ENCODE data around the gene SLCO3A1.

The SLCO3A1 gene

DNA sequence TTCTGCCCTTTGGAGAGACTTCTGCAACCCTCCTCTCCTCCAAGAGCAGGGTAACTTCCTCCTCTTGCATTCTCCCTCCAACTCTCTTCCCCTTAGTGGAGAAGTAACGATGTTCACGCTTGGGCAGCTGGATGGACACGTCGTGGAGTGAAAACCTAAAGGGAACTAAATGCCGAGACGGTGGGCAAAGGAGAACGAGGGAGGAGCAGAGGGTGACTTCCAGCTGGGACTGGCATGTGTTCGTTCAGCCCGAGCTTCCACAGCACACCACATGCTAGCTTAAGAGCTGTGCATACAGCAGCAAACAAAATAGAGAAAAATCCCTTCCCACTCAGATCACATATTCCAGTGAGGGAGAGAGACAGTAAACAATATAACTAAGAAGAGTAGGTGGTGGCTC is 179.8 kb downstream of the SLCO3A1 start:
- ChIA-PET POLR2A (ENCODE audit: low non-redundant PET) (no interaction called here), CTCF (no interaction called here)
- no peak for DNase-seq (ENCODE audit: low spot score)

DNA sequence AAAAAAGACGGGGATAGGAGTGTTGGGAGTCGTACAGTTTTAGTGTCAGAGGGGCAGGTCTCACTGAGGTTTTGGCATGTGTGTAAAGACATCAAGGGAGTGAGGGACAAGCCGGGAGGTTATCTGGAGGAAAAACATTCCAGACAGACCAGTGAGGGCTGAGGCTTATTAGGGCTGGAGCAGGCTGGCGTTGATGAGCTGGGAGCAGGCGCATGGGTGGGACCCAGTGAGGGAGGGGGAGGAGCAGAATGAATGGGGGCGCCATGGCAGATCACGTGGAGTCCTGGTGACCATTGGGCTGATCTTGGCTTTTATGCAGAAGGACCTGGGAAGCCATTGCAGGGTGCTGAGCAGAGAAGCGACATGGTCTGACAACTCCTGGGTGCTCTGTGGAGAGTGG is 180.2 kb downstream of the SLCO3A1 start:
- TF ChIP-seq, protein P1, sequence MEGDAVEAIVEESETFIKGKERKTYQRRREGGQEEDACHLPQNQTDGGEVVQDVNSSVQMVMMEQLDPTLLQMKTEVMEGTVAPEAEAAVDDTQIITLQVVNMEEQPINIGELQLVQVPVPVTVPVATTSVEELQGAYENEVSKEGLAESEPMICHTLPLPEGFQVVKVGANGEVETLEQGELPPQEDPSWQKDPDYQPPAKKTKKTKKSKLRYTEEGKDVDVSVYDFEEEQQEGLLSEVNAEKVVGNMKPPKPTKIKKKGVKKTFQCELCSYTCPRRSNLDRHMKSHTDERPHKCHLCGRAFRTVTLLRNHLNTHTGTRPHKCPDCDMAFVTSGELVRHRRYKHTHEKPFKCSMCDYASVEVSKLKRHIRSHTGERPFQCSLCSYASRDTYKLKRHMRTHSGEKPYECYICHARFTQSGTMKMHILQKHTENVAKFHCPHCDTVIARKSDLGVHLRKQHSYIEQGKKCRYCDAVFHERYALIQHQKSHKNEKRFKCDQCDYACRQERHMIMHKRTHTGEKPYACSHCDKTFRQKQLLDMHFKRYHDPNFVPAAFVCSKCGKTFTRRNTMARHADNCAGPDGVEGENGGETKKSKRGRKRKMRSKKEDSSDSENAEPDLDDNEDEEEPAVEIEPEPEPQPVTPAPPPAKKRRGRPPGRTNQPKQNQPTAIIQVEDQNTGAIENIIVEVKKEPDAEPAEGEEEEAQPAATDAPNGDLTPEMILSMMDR (conservative IDR thresholded peaks at IDR 0.05; ENCODE audit: low read depth): no peak
- DNase-seq (ENCODE audit: low spot score): no peak
- POLR2A ChIA-PET (ENCODE audit: low non-redundant PET): no interaction called here
- H3K27ac ChIP-seq: no peak overlapping the region
- CTCF ChIA-PET: no interaction called here

More for the DNA sequence above, 179.8 kb downstream of the SLCO3A1 start:
- no peak overlapping the region for H3K27ac ChIP-seq
- TF ChIP-seq, protein P1 (conservative IDR thresholded peaks at IDR 0.05; ENCODE audit: low read depth): no peak

DNA sequence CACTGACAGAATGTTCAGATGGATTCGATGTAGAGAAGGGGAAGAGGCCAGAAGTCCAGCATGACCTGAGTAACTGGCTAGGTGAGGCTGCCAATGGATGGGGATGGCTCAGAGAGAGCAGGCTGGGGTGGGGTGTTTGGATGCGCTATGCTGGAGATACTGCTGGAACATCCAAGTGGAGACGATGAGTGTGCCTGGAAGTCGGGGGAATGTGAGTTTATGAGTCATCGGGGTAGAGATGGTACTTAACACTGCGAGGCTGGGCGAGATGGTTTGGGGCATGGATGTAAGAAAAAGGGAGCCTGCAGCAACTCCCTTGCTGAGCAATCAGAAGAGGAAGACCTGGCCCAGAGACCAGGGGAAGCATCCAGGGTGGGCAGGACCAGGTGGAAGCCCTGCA is 180.7 kb downstream of the SLCO3A1 start:
- CTCF ChIA-PET: no interaction called here
- TF ChIP-seq, protein P1 (conservative IDR thresholded peaks at IDR 0.05; ENCODE audit: low read depth): no peak

DNA sequence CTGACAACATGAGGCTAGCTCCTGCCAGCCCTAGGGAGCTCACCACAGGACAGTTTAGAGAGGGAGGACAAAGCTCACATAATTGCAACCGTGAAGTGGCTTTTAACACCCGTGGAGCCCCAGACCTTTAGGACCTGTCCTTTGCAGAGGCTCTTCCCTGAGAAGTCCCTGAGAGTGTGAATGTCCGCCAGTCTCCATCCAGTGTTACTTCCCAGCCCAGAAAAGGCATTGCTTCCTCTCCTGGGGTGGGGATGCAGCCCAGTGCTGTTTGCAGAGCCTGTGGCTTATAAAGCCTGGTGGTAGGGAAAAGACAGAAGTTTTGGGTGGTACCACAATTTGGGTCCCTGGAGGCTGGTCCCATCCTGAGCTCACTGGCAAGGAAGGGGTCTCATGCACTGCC is 182.0 kb downstream of the SLCO3A1 start:
- CTCF ChIA-PET: no interaction called here

More for the DNA sequence above, 180.7 kb downstream of the SLCO3A1 start:
- POLR2A ChIA-PET (ENCODE audit: low non-redundant PET): no interaction called here
- no peak overlapping the region for H3K27ac ChIP-seq
- DNase-seq (ENCODE audit: low spot score): no peak

DNA sequence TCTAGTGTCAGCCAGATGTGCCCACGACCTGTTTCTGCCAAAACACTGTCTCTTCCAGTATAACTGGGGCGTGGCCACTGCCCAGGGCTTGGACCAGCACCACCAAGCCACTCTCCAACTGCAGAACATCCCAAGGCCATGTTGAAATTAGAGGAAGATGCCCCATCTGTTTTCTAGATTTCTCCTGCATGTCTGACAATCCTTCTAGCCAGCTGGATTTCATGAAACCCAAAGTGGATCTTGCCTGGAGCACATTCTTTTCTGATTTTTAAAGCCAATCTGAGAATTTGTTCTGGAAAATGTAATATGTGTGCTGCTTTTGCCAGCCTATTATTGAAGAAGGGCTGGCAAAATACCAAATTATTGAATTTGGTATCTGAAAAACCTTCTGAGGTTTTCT is 182.5 kb downstream of the SLCO3A1 start:
- no peak for DNase-seq (ENCODE audit: low spot score)
- no peak overlapping the region for H3K27ac ChIP-seq
- POLR2A ChIA-PET (ENCODE audit: low non-redundant PET): no interaction called here
- TF ChIP-seq, protein P1 (conservative IDR thresholded peaks at IDR 0.05; ENCODE audit: low read depth): no peak
- CTCF ChIA-PET: no interaction called here

More for the DNA sequence above, 182.0 kb downstream of the SLCO3A1 start:
- DNase-seq (ENCODE audit: low spot score): no peak
- TF ChIP-seq, protein P1 (conservative IDR thresholded peaks at IDR 0.05; ENCODE audit: low read depth): no peak
- no peak overlapping the region for H3K27ac ChIP-seq
- POLR2A ChIA-PET (ENCODE audit: low non-redundant PET): no interaction called here

DNA sequence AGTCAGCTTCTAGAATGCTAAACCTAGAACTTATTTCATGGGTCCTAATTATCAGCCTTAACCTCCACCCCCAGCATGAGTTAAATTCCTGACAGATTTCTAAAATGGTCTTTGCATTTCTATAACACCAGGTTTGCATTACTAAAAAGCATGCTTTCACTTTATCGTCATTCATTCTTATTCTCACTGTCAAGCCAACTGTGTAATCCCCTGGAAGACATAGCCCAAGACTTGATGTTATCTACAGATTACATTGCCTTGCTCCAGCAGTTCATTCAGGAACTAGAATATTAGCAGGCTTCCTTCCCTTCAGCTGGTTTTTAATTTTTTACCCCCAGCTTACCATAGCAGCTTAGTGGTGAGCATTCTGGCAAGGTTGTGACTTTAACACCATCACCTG is 184.0 kb downstream of the SLCO3A1 start:
- CTCF ChIA-PET: no interaction called here
- TF ChIP-seq, protein P1 (conservative IDR thresholded peaks at IDR 0.05; ENCODE audit: low read depth): no peak
- POLR2A ChIA-PET (ENCODE audit: low non-redundant PET): no interaction called here
- no peak for DNase-seq (ENCODE audit: low spot score)
- no peak overlapping the region for H3K27ac ChIP-seq

DNA sequence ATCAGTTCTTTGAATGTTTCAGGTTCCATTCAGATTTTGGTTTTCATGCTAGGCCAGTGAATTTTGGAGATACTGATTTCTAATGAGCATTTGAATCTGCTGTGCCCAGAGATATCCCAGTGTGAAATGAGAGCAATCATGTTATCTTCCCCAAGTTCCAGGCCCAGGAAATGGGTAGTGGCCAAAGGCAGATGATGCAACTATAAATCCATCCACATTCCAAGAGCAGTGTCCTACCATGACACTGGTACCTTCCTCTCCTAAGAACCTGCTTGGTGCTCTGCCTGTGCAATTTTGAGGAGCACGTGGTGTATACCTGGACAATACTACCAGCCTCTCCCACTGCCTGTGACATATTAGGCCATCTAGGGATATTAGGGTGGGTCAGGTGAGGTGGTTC is 186.8 kb downstream of the SLCO3A1 start:
- DNase-seq (ENCODE audit: low spot score): no peak
- TF ChIP-seq, protein P1 (conservative IDR thresholded peaks at IDR 0.05; ENCODE audit: low read depth): no peak
- ChIA-PET CTCF (no interaction called here), POLR2A (ENCODE audit: low non-redundant PET) (no interaction called here)
- no peak overlapping the region for H3K27ac ChIP-seq
